ENCODE results near the gene CMKLR1. TPM values are rescaled to one million over a fixed set of nuclear protein-coding genes. Genes with fewer than 3 reads are reported as not detected.

CMKLR1 gene
- total RNA-seq, 1 experiment from 2014 or later: 0.15 TPM

DNA sequence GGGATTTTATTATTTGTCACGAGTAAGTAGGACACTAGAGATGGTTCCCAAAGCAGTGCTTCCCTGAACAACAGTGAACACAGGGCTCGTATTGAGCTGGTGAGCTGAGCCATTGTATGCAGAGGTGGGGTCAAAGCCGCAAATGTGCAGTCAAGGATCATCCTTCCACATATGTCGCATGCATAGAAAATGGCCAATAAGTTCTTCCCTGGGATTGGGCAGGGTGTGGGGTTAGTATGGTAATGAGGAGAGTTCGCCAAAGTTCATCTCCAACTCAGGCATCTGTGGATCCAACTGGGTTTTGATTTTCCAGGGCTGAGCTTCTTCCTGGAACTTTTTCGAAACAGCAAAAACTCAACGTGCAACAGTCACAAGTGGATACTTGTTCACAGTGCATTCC lies 86.6 kb downstream of the CMKLR1 start:
- no peak overlapping the region for H3K4me3 ChIP-seq (replicated peaks in 1 of 2; ENCODE audit: low read depth in 1 of 2, low read length in 2 of 2)
- peaks cover 81% of the 10 kb centered on the region for H3K27me3 ChIP-seq (ENCODE audit: insufficient read depth, low read length)
- H3K9me3 ChIP-seq (ENCODE audit: control insufficient read depth in 1 of 2, insufficient read depth in 1 of 2, low read depth in 1 of 2, low read length in 2 of 2): no peaks in the 10 kb centered on the region
- no peak overlapping the region for H2AFZ ChIP-seq (ENCODE audit: low read depth, low read length, poor library complexity, severe bottlenecking)
- RAD21 ChIA-PET (ENCODE audit: low non-redundant PET in 1 of 2, low total read pairs in 2 of 2, uncharacterized antibody in 2 of 2, unreplicated experiment in 2 of 2): no interaction called here
- H3K9ac ChIP-seq (ENCODE audit: low read length): no peak overlapping the region
- CTCF ChIA-PET: no interaction called here
- POLR2A ChIA-PET: no interaction called here
- no peak overlapping the region for H3K27ac ChIP-seq (ENCODE audit: low read depth, low read length)
- DNase-seq (ENCODE audit: low read depth, low spot score): no peak
- H3K4me1 ChIP-seq (ENCODE audit: control insufficient read depth in 1 of 2, insufficient read depth in 2 of 2, low read length in 2 of 2): no peaks in the 10 kb centered on the region
- no peaks in the 10 kb centered on the region for H4K20me1 ChIP-seq (ENCODE audit: insufficient read depth)
- no peak for ATAC-seq
- no peaks in the 10 kb centered on the region for H3K9me2 ChIP-seq (ENCODE audit: insufficient read depth)
- TF ChIP-seq, protein P1, sequence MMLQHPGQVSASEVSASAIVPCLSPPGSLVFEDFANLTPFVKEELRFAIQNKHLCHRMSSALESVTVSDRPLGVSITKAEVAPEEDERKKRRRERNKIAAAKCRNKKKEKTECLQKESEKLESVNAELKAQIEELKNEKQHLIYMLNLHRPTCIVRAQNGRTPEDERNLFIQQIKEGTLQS (IDR thresholded peaks at IDR 0.05): no peak
- TF ChIP-seq TCF7L2 (IDR thresholded peaks at IDR 0.05; ENCODE audit: borderline replicate concordance, extremely low read depth, insufficient read depth, insufficient read length) (no peak), SIN3A (IDR thresholded peaks at IDR 0.05; ENCODE audit: low read depth) (no peak), RAD21 (IDR thresholded peaks at IDR 0.05; ENCODE audit: low read depth) (no peak), EZH2 (IDR thresholded peaks at IDR 0.05) (no peak), SRF (IDR thresholded peaks at IDR 0.05; ENCODE audit: low read depth) (no peak), YY1 (IDR thresholded peaks at IDR 0.05; ENCODE audit: extremely low read depth, insufficient replicate concordance, low read depth, low read length) (no peak), ZNF274 (IDR thresholded peaks at IDR 0.05; ENCODE audit: low read depth, low read length) (no peak), EZH2phosphoT487 (IDR thresholded peaks at IDR 0.05; ENCODE audit: borderline replicate concordance) (no peak), FOSL1 (IDR thresholded peaks at IDR 0.05; ENCODE audit: low read depth) (no peak), SP1 (IDR thresholded peaks at IDR 0.05; ENCODE audit: low read depth) (no peak), JUND (IDR thresholded peaks at IDR 0.05) (no peak)
- TF ChIP-seq, protein P2, sequence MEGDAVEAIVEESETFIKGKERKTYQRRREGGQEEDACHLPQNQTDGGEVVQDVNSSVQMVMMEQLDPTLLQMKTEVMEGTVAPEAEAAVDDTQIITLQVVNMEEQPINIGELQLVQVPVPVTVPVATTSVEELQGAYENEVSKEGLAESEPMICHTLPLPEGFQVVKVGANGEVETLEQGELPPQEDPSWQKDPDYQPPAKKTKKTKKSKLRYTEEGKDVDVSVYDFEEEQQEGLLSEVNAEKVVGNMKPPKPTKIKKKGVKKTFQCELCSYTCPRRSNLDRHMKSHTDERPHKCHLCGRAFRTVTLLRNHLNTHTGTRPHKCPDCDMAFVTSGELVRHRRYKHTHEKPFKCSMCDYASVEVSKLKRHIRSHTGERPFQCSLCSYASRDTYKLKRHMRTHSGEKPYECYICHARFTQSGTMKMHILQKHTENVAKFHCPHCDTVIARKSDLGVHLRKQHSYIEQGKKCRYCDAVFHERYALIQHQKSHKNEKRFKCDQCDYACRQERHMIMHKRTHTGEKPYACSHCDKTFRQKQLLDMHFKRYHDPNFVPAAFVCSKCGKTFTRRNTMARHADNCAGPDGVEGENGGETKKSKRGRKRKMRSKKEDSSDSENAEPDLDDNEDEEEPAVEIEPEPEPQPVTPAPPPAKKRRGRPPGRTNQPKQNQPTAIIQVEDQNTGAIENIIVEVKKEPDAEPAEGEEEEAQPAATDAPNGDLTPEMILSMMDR (IDR thresholded peaks at IDR 0.05 in 2 of 3, conservative IDR thresholded peaks at IDR 0.05 in 1 of 3; ENCODE audit: borderline replicate concordance in 1 of 3, insufficient read depth in 1 of 3, low read depth in 2 of 3, low read length in 2 of 3): no peak
- TF ChIP-seq, protein P3, sequence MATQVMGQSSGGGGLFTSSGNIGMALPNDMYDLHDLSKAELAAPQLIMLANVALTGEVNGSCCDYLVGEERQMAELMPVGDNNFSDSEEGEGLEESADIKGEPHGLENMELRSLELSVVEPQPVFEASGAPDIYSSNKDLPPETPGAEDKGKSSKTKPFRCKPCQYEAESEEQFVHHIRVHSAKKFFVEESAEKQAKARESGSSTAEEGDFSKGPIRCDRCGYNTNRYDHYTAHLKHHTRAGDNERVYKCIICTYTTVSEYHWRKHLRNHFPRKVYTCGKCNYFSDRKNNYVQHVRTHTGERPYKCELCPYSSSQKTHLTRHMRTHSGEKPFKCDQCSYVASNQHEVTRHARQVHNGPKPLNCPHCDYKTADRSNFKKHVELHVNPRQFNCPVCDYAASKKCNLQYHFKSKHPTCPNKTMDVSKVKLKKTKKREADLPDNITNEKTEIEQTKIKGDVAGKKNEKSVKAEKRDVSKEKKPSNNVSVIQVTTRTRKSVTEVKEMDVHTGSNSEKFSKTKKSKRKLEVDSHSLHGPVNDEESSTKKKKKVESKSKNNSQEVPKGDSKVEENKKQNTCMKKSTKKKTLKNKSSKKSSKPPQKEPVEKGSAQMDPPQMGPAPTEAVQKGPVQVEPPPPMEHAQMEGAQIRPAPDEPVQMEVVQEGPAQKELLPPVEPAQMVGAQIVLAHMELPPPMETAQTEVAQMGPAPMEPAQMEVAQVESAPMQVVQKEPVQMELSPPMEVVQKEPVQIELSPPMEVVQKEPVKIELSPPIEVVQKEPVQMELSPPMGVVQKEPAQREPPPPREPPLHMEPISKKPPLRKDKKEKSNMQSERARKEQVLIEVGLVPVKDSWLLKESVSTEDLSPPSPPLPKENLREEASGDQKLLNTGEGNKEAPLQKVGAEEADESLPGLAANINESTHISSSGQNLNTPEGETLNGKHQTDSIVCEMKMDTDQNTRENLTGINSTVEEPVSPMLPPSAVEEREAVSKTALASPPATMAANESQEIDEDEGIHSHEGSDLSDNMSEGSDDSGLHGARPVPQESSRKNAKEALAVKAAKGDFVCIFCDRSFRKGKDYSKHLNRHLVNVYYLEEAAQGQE (IDR thresholded peaks at IDR 0.05; ENCODE audit: low read depth): no peak
- TF ChIP-seq, protein P4, sequence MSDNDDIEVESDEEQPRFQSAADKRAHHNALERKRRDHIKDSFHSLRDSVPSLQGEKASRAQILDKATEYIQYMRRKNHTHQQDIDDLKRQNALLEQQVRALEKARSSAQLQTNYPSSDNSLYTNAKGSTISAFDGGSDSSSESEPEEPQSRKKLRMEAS (IDR thresholded peaks at IDR 0.05): no peak
- TF ChIP-seq, protein P5, sequence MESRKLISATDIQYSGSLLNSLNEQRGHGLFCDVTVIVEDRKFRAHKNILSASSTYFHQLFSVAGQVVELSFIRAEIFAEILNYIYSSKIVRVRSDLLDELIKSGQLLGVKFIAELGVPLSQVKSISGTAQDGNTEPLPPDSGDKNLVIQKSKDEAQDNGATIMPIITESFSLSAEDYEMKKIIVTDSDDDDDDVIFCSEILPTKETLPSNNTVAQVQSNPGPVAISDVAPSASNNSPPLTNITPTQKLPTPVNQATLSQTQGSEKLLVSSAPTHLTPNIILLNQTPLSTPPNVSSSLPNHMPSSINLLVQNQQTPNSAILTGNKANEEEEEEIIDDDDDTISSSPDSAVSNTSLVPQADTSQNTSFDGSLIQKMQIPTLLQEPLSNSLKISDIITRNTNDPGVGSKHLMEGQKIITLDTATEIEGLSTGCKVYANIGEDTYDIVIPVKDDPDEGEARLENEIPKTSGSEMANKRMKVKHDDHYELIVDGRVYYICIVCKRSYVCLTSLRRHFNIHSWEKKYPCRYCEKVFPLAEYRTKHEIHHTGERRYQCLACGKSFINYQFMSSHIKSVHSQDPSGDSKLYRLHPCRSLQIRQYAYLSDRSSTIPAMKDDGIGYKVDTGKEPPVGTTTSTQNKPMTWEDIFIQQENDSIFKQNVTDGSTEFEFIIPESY (IDR thresholded peaks at IDR 0.05; ENCODE audit: extremely low read depth, insufficient replicate concordance, low read length): no peak
- no TSS peak for BruUV-seq (replicated peaks)
- H3K36me3 ChIP-seq (ENCODE audit: control insufficient read depth in 1 of 2, insufficient read depth in 2 of 2, low read length in 2 of 2): no peaks in the 10 kb centered on the region
- no peaks in the 10 kb centered on the region for H3K79me2 ChIP-seq (ENCODE audit: insufficient read depth, low read length)
- intact Hi-C loops (cut with micrococcal nuclease): no loop called here
- no peak overlapping the region for H3K4me2 ChIP-seq (ENCODE audit: low read length)
